ENCODE results near the gene ADCY3.
A peak's percentile ranks its signal among the peaks of the same experiment; 100 is the strongest.

ADCY3 gene

GRCh38 chr2:24898122-24899109 lies 21.6 kb downstream of the ADCY3 start:
- H3K27ac Mint-ChIP-seq = no peak overlapping the region
- H3K4me1 Mint-ChIP-seq = no peaks in the 10 kb centered on the region
- no peak overlapping the region for H3K4me3 Mint-ChIP-seq
- no peak for DNase-seq
- no peaks in the 10 kb centered on the region for H3K27me3 Mint-ChIP-seq
- ATAC-seq = no peak
- H3K9me3 Mint-ChIP-seq = peaks cover 25 to 57% of the 10 kb centered on the region in 2 donors

GRCh38 chr2:24894750-24895149 lies 25.3 kb downstream of the ADCY3 start:
- no peak for DNase-seq
- no peak for ATAC-seq
- no peaks in the 10 kb centered on the region for H3K4me1 Mint-ChIP-seq
- peak overlapping the region in 1 of 2 donors; percentile 28 for H3K27ac Mint-ChIP-seq
- H3K4me3 Mint-ChIP-seq = no peak overlapping the region
- peaks cover 28 to 69% of the 10 kb centered on the region in 2 donors for H3K9me3 Mint-ChIP-seq
- no peaks in the 10 kb centered on the region for H3K27me3 Mint-ChIP-seq

GRCh38 chr2:24893934-24894333 lies 26.1 kb downstream of the ADCY3 start:
- peaks cover 28 to 66% of the 10 kb centered on the region in 2 donors for H3K9me3 Mint-ChIP-seq
- no peak for DNase-seq

GRCh38 chr2:24892928-24893327 lies 27.1 kb downstream of the ADCY3 start:
- Mint-ChIP-seq H3K4me1 (peaks cover 6% of the 10 kb centered on the region), H3K4me3 (no peak overlapping the region), H3K27me3 (no peaks in the 10 kb centered on the region), H3K9me3 (peaks cover 28 to 56% of the 10 kb centered on the region in 2 donors), H3K27ac (peak overlapping the region in 1 of 2 donors; percentile 41)
- ATAC-seq = no peak
- no peak for DNase-seq

More at GRCh38 chr2:24893934-24894333, 26.1 kb downstream of the ADCY3 start:
- Mint-ChIP-seq H3K4me3 (no peak overlapping the region), H3K4me1 (no peaks in the 10 kb centered on the region), H3K27me3 (no peaks in the 10 kb centered on the region), H3K27ac (no peak overlapping the region)
- ATAC-seq = no peak

- Mint-ChIP-seq H3K27me3 (no peaks in the 10 kb centered on the region), H3K4me1 (peaks cover 10% of the 10 kb centered on the region), H3K4me3 (no peak overlapping the region), H3K27ac (no peak overlapping the region), H3K9me3 (peaks cover 24 to 39% of the 10 kb centered on the region in 2 donors)
- ATAC-seq (no peak), DNase-seq (no peak)
These were observed 28.8 kb downstream of the ADCY3 start for GRCh38 chr2:24891201-24891600.

GRCh38 chr2:24889221-24889620 lies 30.8 kb downstream of the ADCY3 start:
- Mint-ChIP-seq H3K27ac (no peak overlapping the region), H3K4me1 (peaks cover 25% of the 10 kb centered on the region), H3K4me3 (no peak overlapping the region), H3K27me3 (no peaks in the 10 kb centered on the region), H3K9me3 (peaks cover 8 to 20% of the 10 kb centered on the region in 2 donors)
- no peak for ATAC-seq
- no peak for DNase-seq

- Mint-ChIP-seq H3K4me1 (peaks cover 35% of the 10 kb centered on the region), H3K4me3 (no peak overlapping the region), H3K9me3 (peaks cover 4 to 10% of the 10 kb centered on the region in 2 donors), H3K27ac (peak overlapping the region in 1 of 2 donors; percentile 62), H3K27me3 (no peaks in the 10 kb centered on the region)
- ATAC-seq (no peak), DNase-seq (no peak)
These were observed 31.9 kb downstream of the ADCY3 start for GRCh38 chr2:24888177-24888576.

GRCh38 chr2:24887307-24887874 lies 32.6 kb downstream of the ADCY3 start:
- H3K27ac Mint-ChIP-seq = no peak overlapping the region
- ATAC-seq (no peak), DNase-seq (no peak)
- H3K4me1 Mint-ChIP-seq = peaks cover 35% of the 10 kb centered on the region
- no peaks in the 10 kb centered on the region for H3K27me3 Mint-ChIP-seq
- peaks cover 4 to 7% of the 10 kb centered on the region in 2 donors for H3K9me3 Mint-ChIP-seq
- no peak overlapping the region for H3K4me3 Mint-ChIP-seq

GRCh38 chr2:24886691-24887304 lies 33.2 kb downstream of the ADCY3 start:
- no peak for ATAC-seq
- Mint-ChIP-seq H3K27ac (no peak overlapping the region), H3K4me3 (no peak overlapping the region), H3K9me3 (peaks cover 4 to 7% of the 10 kb centered on the region in 2 donors), H3K27me3 (no peaks in the 10 kb centered on the region), H3K4me1 (peaks cover 37% of the 10 kb centered on the region)
- DNase-seq = no peak

GRCh38 chr2:24886126-24886501 lies 33.9 kb downstream of the ADCY3 start:
- no peak overlapping the region for H3K4me3 Mint-ChIP-seq

GRCh38 chr2:24885221-24886125 lies 34.6 kb downstream of the ADCY3 start:
- DNase-seq = no peak
- Mint-ChIP-seq H3K4me1 (peaks cover 46% of the 10 kb centered on the region), H3K27ac (peak overlapping the region; percentile 2 to 89), H3K4me3 (no peak overlapping the region), H3K9me3 (no peaks in the 10 kb centered on the region), H3K27me3 (no peaks in the 10 kb centered on the region)
- no peak for ATAC-seq

More at GRCh38 chr2:24886126-24886501, 33.9 kb downstream of the ADCY3 start:
- Mint-ChIP-seq H3K9me3 (peaks cover 0 to under 1% of the 10 kb centered on the region in 2 donors), H3K27me3 (no peaks in the 10 kb centered on the region), H3K4me1 (peaks cover 44% of the 10 kb centered on the region), H3K27ac (no peak overlapping the region)
- ATAC-seq = no peak
- DNase-seq = no peak

GRCh38 chr2:24883946-24884345 lies 36.1 kb downstream of the ADCY3 start:
- Mint-ChIP-seq H3K9me3 (no peaks in the 10 kb centered on the region), H3K4me1 (peaks cover 50% of the 10 kb centered on the region), H3K4me3 (no peak overlapping the region), H3K27ac (no peak overlapping the region), H3K27me3 (no peaks in the 10 kb centered on the region)
- DNase-seq (no peak), ATAC-seq (no peak)

- Mint-ChIP-seq H3K27me3 (no peaks in the 10 kb centered on the region), H3K9me3 (no peaks in the 10 kb centered on the region), H3K4me1 (peaks cover 52% of the 10 kb centered on the region), H3K27ac (no peak overlapping the region), H3K4me3 (no peak overlapping the region)
- DNase-seq (no peak), ATAC-seq (no peak)
These were observed 38.4 kb downstream of the ADCY3 start for GRCh38 chr2:24881623-24882022.

GRCh38 chr2:24881158-24881557 lies 38.9 kb downstream of the ADCY3 start:
- Mint-ChIP-seq H3K27me3 (no peaks in the 10 kb centered on the region), H3K9me3 (no peaks in the 10 kb centered on the region), H3K4me1 (peaks cover 48% of the 10 kb centered on the region), H3K4me3 (no peak overlapping the region), H3K27ac (peak overlapping the region in 1 of 2 donors; percentile 33)
- DNase-seq (no peak), ATAC-seq (no peak)

- Mint-ChIP-seq H3K4me1 (peaks cover 24% of the 10 kb centered on the region), H3K4me3 (no peak overlapping the region), H3K27me3 (no peaks in the 10 kb centered on the region), H3K27ac (no peak overlapping the region), H3K9me3 (no peaks in the 10 kb centered on the region)
- DNase-seq (no peak), ATAC-seq (no peak)
These were observed 41.7 kb downstream of the ADCY3 start for GRCh38 chr2:24878341-24878740.
